Activated CD4-positive, alpha-beta T cell treated with anti-CD3 and anti-CD28 coated beads, Interleukin-2, amount 50 U/mL, for 16 hours (primary cell): ENCODE results near the gene GCN1.

Experiments
- DNase-seq: peaks from one replicate; pipeline ENCODE4 v3.0.0-alpha.2; 2020

Gene GCN1

GRCh38 chr12:120229487-120230325 lies 35.2 kb upstream of the GCN1 start:
- no peak for DNase-seq

GRCh38 chr12:120229071-120229486 lies 34.6 kb upstream of the GCN1 start:
- DNase-seq, result no peak

GRCh38 chr12:120228291-120229070 lies 34.0 kb upstream of the GCN1 start:
- DNase-seq, result peak; percentile 91

GRCh38 chr12:120228041-120228290 lies 33.5 kb upstream of the GCN1 start:
- DNase-seq, result no peak

- no peak for DNase-seq
Observed at GRCh38 chr12:120227233-120228040, 32.9 kb upstream of the GCN1 start.

GRCh38 chr12:120225852-120226640 lies 31.5 kb upstream of the GCN1 start:
- peak; percentile 24 for DNase-seq

- no peak for DNase-seq
Observed at GRCh38 chr12:120225200-120225558, 30.7 kb upstream of the GCN1 start.

GRCh38 chr12:120224304-120225199 lies 30.0 kb upstream of the GCN1 start:
- DNase-seq, result no peak

GRCh38 chr12:120223458-120224303 lies 29.2 kb upstream of the GCN1 start:
- DNase-seq, result no peak

GRCh38 chr12:120222288-120222832 lies 27.8 kb upstream of the GCN1 start:
- no peak for DNase-seq

GRCh38 chr12:120221576-120221900 lies 27.0 kb upstream of the GCN1 start:
- DNase-seq, result no peak

GRCh38 chr12:120220838-120221575 lies 26.5 kb upstream of the GCN1 start:
- no peak for DNase-seq

- DNase-seq, result no peak
Observed at GRCh38 chr12:120218680-120219606, 24.4 kb upstream of the GCN1 start.

GRCh38 chr12:120216742-120217605 lies 22.5 kb upstream of the GCN1 start:
- no peak for DNase-seq

- no peak for DNase-seq
Observed at GRCh38 chr12:120215766-120216735, 21.5 kb upstream of the GCN1 start.

- DNase-seq, result no peak
Observed at GRCh38 chr12:120215357-120215735, 20.8 kb upstream of the GCN1 start.
